ENCODE measurements around the gene MOB3A.
"Not testable (repeated sequence)": the region's sequence is repeated elsewhere in the genome, so short reads cannot be mapped to it uniquely, and the experiment has no call there.

The MOB3A gene

DNA sequence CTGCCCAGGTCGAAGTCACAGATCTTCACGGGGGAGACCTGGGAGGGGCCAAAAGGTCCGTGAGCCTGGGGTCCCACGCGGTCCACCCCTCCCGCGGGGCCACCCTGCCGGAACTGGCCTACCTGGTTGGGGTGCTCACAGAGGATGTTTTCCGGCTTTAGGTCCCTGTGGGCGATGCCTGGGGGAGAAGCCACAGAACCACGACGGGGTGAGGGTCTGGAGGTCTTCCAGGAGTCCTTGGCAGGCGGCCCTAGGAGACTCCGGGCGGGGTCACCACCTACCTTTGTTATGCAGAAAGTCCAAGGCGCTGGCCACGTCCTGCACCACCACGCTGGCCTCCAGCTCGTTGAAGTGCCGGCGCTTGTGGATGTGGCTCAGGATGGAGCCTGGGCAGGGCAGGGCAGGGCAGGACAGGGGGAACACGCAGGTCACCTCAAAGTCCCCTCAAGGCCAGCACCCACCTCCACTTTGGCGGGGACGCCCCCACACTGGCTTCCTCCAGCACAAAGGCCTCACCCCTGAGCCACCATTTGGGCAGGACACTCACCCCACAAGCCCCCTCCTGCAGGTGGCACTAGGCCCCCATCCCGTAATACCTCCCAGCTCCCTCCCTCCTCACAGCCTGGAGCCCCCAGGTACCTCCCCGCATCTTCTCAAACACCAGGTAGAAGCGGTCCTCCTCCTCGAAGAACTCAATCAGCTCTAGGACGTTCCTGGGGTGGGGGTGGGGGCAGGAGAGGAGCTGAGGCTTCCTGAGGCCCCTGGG, 53.5 kb downstream of the MOB3A start:
- DNase-seq: no peak

DNA sequence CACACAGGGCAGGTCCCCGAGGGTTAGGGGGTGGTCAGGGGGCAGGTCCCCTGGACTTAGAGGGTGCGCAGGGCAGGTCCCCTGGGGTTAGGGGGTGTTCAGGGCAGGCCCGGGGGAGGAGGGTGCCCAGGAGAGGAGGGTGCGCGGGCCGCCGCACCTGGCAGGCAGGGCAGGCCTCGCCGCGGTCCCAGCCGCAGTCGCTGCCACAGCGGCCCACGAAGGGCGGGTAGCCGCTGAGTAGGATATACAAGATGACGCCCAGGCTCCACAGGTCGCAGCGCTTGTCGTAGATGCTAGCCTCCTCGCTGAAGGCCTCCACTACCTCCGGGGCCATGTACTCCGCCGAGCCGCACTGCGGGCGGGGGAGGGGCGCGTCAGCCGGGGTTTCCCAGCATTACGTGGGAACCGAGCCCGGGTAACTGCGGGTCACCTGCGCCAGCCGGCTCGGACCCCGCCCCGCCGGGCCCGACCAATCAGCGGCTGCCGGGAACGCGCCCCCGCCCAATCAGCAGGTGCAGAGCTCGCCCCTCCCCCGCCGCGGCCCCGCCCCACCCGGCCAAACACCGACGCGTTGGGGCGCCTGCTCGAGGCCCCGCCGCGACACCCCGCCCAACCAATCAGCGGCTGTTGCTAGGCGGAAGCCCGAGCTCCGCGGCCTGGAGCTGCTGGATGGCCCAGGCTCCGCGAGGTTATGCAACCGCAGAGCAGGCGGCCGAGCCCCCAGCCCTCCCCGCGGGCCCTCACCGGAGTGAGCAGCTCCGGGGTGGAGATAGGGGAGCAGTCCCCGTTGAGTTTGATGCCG, 54.2 kb downstream of the MOB3A start:
- DNase-seq: peak; percentile 85 to 90

DNA sequence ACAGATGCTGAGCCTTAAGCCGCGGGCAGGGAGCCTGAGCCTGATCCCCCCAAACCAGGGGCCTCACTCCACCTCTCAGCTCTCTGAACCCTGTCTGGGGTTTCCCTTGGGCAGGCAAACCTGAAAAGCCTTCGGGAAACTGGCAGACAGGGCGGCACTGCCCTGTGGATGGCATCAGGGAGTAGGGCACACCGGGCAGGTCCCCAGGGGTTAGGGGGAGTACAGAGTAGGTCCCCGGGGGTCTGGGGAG, 54.8 kb downstream of the MOB3A start:
- DNase-seq: no peak

DNA sequence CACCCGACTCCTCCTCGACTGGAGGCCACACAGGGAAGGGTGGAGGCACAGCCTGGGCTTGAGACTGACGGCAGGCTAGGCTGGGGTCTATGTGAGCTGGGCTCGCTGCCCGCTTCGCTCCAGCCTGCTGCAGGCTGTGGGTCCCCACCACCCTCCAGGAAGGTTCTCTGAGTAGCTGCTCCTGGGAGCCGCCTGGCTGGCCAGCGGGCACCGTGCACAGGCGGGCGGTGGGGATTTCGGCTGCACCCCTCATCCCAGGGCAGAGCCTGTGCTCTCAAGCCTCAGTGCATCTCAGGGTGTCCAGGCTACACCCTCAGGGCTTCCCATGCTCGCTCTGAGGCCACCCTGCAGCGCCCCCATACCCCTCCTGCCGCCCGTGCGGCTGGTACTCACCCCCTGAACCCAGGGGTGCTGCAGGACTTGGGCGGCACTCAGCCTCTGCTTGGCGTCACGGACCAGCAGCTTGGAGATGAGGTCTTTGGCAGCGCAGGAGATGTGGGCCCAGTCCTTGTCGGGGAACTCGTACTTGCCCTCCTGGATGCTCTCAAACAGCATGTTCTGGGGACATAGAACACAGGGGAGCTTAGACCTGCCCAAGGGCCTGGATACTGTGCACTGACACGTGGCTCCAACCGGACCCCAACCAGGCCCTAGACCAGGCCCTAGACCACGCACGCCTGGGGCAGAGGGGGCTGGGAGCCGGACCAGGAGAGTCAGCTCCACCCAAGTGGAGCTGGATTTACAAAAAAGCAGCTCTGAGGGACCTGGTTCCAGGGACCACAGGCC, 55.3 kb downstream of the MOB3A start:
- DNase-seq: no peak

DNA sequence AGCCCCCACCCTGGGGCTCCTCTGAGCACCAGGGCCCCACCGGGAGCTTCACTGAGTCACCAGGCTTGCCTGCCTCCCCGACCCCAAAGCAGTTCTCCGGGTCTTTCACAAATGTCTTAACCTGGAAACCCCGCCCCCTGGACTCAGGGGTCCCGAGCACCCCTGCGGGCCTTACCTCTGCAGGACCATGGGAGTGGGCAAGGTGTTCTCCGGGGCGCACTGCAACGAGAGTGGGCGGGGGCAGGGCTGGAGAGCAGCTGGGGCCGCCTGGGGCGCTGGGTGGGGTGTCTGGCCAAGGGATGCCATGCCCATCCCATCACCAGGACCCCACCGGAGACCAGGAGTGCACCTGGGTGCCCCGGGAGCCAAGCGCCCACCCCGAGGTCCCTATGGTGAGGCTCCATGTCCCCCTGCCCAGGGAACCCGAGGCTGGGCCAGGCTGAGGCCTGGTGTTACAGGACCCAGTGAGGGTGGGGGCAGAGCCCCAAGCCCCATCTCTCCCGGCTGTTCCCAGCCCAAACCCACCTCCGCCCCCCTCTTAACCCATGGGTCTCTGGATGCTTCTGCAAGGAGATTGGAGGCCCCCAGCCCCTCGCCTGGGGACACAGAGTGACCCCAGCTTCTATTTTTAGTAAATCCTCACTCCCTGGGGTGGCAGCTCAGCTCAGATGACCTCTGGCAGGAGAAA, 56.0 kb downstream of the MOB3A start:
- DNase-seq: no peak

DNA sequence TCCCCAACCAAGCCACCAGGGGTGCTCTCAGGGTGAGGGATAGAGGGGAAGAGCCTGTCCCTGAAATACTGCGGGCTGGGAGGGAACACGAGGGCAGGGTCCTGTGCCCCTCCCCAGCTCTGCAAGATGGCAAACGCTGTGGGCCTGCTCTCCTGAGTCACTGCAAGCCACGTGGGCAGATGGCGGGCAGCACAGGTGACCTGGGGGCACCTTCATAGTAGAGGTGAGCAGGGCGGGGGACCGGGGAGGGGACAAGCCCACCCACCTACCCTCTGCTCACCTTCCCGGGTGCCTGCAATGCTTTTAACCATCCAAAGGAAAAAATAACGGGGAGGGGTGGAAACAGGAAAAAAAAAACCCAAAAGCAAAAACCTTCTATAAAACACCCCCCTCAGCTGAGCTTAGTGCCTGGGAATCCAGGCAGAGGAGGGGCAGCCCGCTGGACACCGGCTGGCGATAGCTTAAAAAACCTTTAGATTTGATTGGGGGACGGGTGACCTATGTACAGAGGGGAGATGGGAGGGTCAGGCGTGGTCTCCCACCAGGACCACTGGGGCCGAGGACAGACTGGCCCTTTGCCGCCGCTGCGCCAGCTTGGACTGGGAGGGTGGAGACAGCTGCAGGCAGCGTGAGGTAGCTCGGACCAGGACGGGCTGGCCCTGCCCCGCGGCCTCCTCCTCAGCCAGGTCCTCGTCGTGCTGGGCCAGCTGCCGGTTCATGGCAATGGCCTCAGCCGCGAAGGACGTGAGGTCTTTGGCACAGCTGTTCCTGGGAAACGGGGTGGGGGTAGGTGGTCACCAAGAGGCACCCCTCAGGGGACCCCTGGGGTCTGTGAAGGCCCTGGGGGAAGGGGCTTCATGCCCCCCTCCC, 56.8 kb downstream of the MOB3A start:
- DNase-seq: no peak

DNA sequence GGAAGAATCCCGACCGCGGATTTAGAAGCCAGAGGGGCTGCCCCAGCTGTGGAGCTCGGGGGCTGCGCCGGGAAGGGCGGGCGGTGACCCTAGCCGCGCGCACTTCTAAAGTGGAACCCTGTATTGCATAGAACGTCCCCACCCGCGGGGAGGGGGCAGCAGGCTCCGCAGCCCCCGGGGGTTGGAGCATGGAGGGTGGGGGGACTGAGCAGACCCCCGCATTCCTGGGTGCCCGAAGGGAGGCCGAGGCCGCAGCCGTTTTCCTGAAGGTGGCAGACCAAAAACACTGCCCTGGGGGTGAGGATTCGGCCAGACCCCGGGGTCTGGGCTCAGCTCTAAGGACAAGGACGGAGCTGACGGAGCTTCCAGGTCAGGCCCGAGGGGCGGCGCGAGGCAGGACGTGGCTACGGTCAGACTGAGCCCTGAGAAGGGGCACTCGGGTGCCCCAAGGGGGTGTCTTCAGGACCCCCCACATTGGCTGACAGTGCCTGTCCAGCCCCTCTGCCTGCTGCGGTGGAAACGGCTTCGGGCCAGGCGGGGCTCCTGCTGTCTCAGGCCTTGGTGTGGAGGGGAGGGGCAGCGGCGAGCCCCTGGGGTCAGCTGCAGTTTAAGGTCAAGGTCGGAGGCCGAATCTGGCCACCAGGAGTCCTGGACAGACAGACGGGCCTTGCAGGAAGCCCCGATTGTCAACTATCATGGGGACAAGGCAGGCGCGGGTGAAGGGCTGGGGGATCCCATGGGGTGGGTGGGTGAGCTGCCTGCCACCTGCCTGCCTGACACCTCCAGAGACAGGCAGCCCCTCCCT, 57.6 kb downstream of the MOB3A start:
- DNase-seq: no peak

DNA sequence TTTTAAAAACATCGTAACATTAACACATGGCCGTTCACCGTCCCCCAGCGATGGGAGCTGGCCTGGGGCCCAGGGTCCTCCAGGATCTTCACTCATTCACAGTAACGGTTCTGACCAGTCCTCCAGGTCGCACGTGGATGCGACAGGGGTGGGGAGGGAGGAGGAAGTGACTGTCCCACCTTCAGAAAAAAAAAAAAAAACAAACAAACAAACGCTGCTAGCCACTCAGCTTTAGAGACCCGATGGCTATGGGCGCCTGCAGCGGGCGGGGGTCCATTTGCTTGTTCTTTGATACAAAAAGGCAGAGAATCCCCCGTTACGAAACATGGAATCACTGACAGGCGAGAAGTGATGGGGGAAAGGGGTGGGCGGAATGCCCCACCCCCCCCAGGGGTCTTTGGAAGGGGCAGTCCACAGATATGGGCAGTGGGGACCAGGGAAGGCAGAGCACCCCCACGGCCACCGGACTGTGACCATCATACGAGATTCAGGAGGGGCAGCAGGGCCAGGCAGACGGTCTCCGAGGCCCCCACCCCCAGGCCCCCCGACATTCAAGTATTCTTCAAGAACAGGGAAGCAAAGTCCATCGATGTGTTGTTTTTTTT, 58.4 kb downstream of the MOB3A start:
- DNase-seq: no peak

DNA sequence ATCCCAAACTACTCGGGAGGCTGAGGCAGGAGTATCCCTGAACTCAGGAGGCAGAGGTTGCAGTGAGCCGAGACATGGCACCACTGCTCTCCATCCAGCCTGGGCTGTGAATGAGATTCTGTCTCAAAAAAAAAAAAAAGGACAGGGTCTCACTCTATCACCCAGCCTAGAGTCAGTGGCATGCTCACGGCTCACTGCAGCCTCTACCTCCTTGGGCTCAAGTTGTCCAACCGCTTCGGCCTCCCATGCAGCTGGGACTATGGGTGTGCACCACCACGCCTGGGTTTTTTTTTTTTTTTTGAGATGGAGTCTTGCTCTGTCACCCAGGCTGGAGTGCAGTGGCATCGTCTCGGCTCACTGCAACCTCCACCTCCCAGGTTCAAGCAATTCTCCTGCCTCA, 59.7 kb downstream of the MOB3A start:
- DNase-seq: no peak

DNA sequence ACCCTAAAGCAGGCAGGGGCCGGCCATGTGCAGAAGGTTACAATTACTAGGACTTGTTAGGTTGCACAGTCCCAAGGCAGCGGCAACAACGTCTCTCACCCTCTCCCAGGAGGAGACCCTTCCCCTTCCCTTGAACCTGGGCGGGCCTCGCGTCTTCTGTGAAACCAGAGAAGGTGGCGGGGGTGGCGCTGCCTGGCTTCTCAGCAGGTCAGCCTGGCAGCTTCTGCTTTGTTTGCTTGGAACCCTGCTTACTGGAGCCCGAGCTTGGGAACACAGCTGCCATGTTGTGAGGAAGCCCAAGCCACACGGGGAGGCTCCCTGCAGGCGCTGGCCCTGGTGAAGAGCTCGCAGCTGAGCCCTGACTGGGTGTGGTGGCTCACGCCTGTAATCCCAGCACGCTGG, 60.5 kb downstream of the MOB3A start:
- no peak for DNase-seq

DNA sequence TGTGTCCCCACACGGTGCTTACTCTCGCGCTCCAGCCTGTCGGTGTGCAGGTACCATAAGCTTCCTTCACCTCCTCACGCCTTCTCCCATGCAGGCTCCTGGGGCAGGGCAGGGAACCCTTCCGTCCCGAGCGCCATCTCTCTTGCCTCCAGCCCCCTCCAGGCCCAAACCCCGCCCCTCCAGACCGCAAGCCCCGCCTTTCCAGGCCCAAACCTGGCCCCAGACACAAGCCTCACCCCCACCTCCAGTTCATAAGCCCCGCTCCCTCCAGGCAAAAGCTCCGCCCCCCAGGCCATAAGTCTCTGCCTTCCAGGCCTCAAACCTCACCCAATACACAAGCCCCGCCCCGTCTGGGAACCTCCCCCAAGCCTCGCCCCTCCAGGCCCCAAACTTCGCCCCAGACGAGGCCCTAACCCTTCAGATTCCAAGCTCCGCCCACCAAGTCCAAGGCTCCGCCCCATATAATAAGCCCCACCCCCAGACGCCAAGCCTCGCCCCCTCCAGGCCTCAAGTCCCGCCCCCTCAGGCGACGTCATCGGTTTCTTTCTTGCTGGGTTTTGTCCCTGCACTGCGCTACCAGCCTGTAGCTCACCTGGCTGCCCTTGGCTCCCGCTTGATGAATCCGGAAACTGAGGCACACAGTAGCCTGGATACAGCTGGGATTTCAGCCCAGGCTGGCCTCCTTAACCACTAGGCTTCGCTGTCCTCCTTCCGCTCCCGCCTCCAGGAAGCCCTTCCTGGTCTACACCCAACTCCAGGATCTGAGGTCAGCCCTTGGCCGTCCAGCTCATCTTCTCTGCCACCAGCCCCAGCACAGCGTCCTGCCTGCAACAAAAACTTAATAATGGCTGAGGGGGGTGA, 61.2 kb downstream of the MOB3A start:
- no peak for DNase-seq

DNA sequence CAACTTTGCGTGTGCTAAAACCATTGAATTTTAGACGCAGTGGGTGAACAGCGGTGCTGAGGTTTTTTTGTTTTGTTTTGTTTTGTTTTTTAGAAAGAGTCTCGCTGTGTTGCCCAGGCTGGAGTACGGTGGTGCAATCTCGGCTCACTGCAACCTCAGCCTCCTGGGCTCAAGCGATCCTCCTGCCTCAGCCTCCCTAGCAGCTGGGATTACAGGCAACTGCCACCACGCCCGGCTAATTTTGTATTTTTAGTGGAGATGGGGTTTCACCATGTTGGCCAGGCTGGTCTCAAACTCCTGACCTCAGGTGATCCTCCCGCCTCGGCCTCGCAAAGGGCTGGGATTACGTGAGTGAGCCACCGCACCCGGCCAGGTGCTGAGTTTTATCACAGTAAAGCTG, 61.9 kb downstream of the MOB3A start:
- DNase-seq: not testable (repeated sequence)

DNA sequence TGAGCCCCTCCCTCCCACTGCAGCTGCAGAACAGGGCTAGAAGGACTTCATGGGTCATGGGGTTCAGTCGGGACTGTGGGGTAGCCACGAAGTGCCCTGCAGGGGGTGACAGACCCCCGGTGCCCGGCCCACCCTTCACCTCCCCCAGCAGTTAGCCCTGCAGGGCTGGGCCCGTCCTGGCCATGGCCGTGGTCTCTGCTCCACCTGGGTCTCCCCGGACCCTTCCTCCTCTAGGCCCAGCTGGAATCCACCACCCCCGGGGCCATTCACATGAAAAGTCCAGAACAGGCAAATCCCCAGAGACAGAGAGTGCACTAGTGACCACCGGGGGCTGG, 62.3 kb downstream of the MOB3A start:
- no peak for DNase-seq

DNA sequence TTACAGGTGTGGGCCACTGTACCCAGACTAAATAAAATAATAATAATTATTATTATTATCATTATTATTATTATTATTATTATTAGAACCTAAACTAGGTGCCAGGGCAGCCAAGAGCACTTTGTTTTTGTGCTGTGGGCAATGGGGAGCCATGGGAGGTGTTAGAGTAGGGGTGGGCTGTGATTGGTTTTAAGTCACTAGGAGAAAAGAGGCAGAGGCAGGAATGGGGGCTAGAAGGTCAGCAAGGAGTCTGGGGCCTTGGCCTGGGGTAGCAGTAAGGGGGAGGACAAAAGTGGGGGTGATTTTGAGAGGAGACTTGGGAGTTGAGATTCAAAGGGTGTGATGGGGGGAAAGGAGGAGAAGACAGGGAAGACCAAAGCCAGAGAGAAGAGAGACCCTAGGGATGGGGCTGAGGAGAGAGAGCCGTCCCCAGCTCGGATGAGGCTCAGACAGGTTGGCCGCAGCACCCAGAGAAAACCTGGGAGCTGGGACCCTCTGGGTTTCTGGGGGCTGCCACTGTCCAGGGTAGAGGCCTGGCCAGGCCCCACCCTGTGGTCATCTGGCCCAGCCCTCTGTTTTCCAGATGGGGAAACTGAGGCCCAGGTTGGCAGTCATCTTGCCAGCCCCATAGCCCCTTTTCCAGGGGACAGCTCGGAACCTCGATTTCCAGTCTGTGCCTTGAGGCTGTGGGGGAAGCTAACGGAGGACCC, 62.9 kb downstream of the MOB3A start:
- no peak for DNase-seq

DNA sequence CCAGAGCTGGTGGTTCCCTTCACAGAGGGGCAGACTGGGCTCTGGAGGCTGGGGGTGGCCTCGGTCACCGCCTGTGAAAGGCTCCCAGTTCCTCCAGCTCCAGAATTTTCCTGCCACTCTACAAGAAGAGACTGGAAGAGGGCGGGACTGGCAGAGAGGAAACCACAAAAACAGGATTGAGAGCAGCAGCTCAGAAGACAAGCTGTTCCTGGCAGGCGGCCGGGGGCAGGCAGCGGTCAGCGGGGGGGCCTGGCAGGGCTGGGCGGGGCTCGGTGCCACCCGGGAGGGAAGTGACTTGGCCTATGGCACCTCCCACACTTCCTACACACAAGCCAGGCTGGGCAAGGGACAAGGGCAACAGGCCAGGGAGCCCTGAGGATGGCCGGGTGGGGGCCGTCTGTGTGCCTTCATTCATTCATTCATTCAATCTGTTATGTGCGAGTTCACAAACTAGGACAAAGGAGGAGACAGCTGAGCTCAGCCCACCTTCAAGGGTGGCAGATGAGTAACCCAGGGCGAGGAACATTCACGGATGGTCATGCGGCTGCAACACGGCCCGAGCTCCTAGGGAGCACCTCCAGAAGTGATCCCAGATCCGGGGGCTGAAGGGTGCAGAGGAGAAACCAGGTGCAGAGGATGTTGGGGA, 63.7 kb downstream of the MOB3A start:
- DNase-seq: no peak

DNA sequence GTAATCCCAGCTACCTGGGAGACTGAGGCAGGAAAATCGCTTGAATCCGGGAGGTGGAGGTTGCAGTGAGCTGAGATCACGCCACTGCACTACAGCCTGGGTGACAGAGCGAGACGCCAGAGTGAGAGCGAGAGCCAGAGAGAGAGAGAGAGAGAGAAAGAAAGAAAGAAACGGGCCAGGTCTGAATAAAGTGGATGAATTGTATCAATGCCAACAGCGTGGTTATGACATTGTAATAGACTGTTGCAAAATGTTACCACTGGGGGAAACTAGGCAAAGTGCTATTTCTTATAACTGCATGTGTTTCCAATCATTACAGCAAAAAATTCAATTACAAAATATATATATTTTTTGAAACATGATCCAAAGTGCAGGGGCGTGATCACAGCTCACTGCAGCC, 68.8 kb downstream of the MOB3A start:
- DNase-seq: no peak

DNA sequence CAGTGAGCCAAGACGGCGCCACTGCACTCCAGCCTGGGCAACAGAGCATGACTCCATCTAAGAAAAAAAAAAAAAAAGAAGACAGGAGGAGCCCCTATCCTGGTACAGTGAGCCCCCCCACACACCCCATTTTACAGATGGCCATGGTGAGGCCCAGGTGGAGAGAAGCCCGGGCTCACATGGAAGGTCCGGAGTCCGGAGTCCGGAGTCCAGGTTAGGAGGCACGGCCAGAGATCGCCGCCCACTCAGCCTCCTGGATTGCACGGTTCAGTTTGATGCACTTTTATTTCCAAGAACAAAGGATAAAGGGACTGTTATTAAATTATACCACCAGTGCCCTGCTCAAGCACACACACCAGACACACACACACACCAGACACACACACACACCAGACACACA, 69.4 kb downstream of the MOB3A start:
- no peak for DNase-seq

DNA sequence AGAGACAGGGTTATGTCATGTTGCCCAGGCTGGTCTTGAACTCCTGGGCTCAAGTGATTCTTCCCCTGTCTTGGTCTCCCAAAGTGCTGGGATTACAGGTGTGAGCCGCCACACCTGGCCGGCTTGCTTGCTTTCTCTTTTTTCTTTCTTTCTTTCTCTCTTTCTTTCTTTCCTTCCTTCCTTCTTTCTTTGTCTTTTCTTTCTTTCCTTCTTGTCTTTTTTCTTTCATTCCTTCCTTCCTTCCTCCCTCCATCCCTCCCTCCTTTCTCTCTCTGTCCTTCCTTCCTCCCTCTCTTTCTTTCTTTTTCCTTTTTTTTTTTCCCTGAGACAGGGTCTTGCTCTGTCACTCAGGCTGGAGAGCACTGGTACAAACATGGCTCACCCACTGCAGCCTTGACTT, 73.8 kb downstream of the MOB3A start:
- DNase-seq: no peak

Measured in NCI-H1930 (cell line).